Neuronal stem cell (in vitro differentiated cells): Measurements from ENCODE around the gene SH3RF2.

ENCODE experiments used
- DNase-seq: peaks from one replicate; pipeline ENCODE4 v3.0.0-alpha.2; 2013; ENCODE audit warnings: low spot score
- H2AFZ ChIP-seq: one replicate; pipeline ENCODE4 v1.6.1; 2013; ENCODE audit warnings: mild to moderate bottlenecking, low read length, inconsistent platforms
- H2AK5ac ChIP-seq: 2 replicates; pipeline ENCODE4 v1.6.1; 2013; ENCODE audit warnings: low read depth, mild to moderate bottlenecking, inconsistent platforms, low read length, moderate library complexity, mixed read lengths
- H2BK120ac ChIP-seq: 2 replicates; pipeline ENCODE4 v1.6.1; 2013; ENCODE audit warnings: low read depth, mild to moderate bottlenecking, inconsistent platforms, low read length, moderate library complexity, mixed read lengths
- H2BK12ac ChIP-seq: one replicate; pipeline ENCODE4 v1.6.1; 2013; ENCODE audit warnings: low read length, inconsistent platforms
- H2BK15ac ChIP-seq: 2 replicates; pipeline ENCODE4 v1.6.1; 2013; ENCODE audit warnings: mild to moderate bottlenecking, low read length, inconsistent platforms, mixed read lengths
- H2BK5ac ChIP-seq: one replicate; pipeline ENCODE4 v1.6.1; 2013; ENCODE audit warnings: inconsistent platforms, mild to moderate bottlenecking, low read length, moderate library complexity
- H3K14ac ChIP-seq: one replicate; pipeline ENCODE4 v1.6.1; 2013; ENCODE audit warnings: low read length, inconsistent platforms
- H3K18ac ChIP-seq: 2 replicates; pipeline ENCODE4 v1.6.1; 2013; ENCODE audit warnings: low read length, inconsistent platforms
- H3K23ac ChIP-seq: 2 replicates; pipeline ENCODE4 v1.6.1; 2013; ENCODE audit warnings: low read depth, mild to moderate bottlenecking, mixed read lengths, low read length, inconsistent platforms; ENCODE audit not compliant: poor library complexity
- H3K27ac ChIP-seq: replicated peaks from 3 replicates; pipeline ENCODE4 v1.5.1; 2013; ENCODE audit warnings: low read length, inconsistent platforms
- H3K27me3 ChIP-seq, 3 experiments: 2 replicates each; pipeline ENCODE4 v1.6.1; 2013; ENCODE audit warnings: low read length in 3 of 3, mild to moderate bottlenecking in 2 of 3, inconsistent platforms in 1 of 3, low read depth in 1 of 3, mixed read lengths in 1 of 3, moderate library complexity in 1 of 3; ENCODE audit not compliant: control insufficient read depth in 3 of 3, insufficient read depth in 3 of 3
- H3K36me3 ChIP-seq, 2 donors: replicated peaks in 1 of 2; 2 replicates each; pipeline ENCODE4 v1.6.1; 2013; ENCODE audit warnings: low read length in 2 of 2; ENCODE audit not compliant: control insufficient read depth in 2 of 2, insufficient read depth in 2 of 2
- H3K4ac ChIP-seq: 2 replicates; pipeline ENCODE4 v1.6.1; 2013; ENCODE audit warnings: inconsistent platforms, mild to moderate bottlenecking, low read length, moderate library complexity
- H3K4me1 ChIP-seq, 2 donors: 1 replicate in 1 of 2; 2 replicates in 1 of 2; pipeline ENCODE4 v1.6.1; 2013; ENCODE audit warnings: low read length in 2 of 2, low read depth in 1 of 2; ENCODE audit not compliant: control insufficient read depth in 2 of 2, insufficient read depth in 1 of 2
- H3K4me2 ChIP-seq: one replicate; pipeline ENCODE4 v1.6.1; 2013; ENCODE audit warnings: mild to moderate bottlenecking, low read length, inconsistent platforms; ENCODE audit not compliant: insufficient read depth, poor library complexity, severe bottlenecking
- H3K4me3 ChIP-seq, 2 donors: 2 replicates each; pipeline ENCODE4 v1.5.1; 2013; ENCODE audit warnings: low read length in 2 of 2, mild to moderate bottlenecking in 2 of 2, inconsistent platforms in 1 of 2, moderate library complexity in 1 of 2
- H3K79me1 ChIP-seq: one replicate; pipeline ENCODE4 v1.6.1; 2013; ENCODE audit warnings: low read depth, mild to moderate bottlenecking, inconsistent platforms, low read length, moderate library complexity
- H3K9ac ChIP-seq: one replicate; pipeline ENCODE4 v1.6.1; 2013; ENCODE audit warnings: mild to moderate bottlenecking, low read depth, low read length, inconsistent platforms; ENCODE audit not compliant: poor library complexity
- H3K9me3 ChIP-seq, 2 donors: replicated peaks in 1 of 2; 2 replicates each; pipeline versions ENCODE3 to v1.6.1; 2013; ENCODE audit warnings: low read length in 2 of 2, mild to moderate bottlenecking in 2 of 2, inconsistent platforms in 1 of 2, low read depth in 1 of 2, mixed read lengths in 1 of 2, moderate library complexity in 1 of 2; ENCODE audit not compliant: control insufficient read depth in 2 of 2, insufficient read depth in 1 of 2
- H4K8ac ChIP-seq: one replicate; pipeline ENCODE4 v1.6.1; 2013; ENCODE audit warnings: low read depth, mild to moderate bottlenecking, inconsistent platforms, low read length, moderate library complexity
- H4K91ac ChIP-seq: one replicate; pipeline ENCODE4 v1.6.1; 2013; ENCODE audit warnings: low read length, low read depth, mild to moderate bottlenecking, inconsistent platforms; ENCODE audit not compliant: poor library complexity
- WGBS, 2 donors: extraction: QIAGEN DNeasy Blood & Tissue Kit; methylation state at CpG; one replicate each; pipeline ENCODE4 v1.1.7; 2013; ENCODE audit warnings: missing lambda C conversion rate in 2 of 2, mixed read lengths in 1 of 2; ENCODE audit not compliant: insufficient read length in 2 of 2, insufficient replicate concordance in 1 of 2; ENCODE audit errors: extremely low coverage in 2 of 2; 5-methylcytosine and 5-hydroxymethylcytosine counted together

The SH3RF2 gene

DNA sequence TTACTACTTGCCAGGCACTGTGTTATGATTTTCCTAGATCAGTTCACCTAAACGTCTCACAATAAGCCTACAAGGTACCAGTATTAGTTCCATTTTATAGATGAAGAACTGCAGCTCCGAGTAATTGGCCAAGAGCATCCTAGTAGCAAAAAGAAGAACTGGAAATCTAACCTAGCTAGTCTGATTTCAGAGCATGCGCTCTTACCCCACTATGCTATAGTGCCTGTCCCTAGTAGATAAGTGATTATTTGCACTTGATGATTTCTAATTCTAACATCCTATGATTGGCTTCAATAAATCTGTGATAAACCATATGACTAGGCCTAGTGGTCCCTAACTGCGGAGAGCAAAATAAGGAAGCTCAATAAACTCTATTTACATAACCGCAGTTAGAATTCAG, 176.1 kb downstream of the SH3RF2 start:
- Histone ChIP-seq H3K27ac (no peak overlapping the region), H4K8ac (no peak overlapping the region), H3K4me3 (no peak overlapping the region), H3K79me1 (peaks cover 2% of the 10 kb centered on the region), H2BK12ac (no peak overlapping the region), H3K4ac (no peak overlapping the region), H2BK15ac (no peak overlapping the region), H3K18ac (no peak overlapping the region), H3K14ac (no peak overlapping the region), H3K4me1 (peaks cover 0 to 3% of the 10 kb centered on the region in 2 donors), H2BK120ac (no peak overlapping the region), H4K91ac (no peak overlapping the region), H2AFZ (no peak overlapping the region), H3K9ac (no peak overlapping the region), H3K9me3 (no peaks in the 10 kb centered on the region), H2BK5ac (no peak overlapping the region), H3K23ac (no peak overlapping the region), H3K4me2 (no peak overlapping the region), H3K27me3 (no peaks in the 10 kb centered on the region), H3K36me3 (peaks cover 0 to 62% of the 10 kb centered on the region in 2 donors), H2AK5ac (no peak overlapping the region)
- DNase-seq, result no peak
- no CpG with 5 or more reads among the region's 5 CpGs for WGBS, 2 donors
